VCaP (cell line): Measurements from ENCODE around the gene PPOX.

Experiments used
- H3K27ac ChIP-seq: fragments of 450-650 bp; 2 replicates; pipeline ENCODE4 v1.5.1; 2017
- CTCF ChIP-seq: fragments of 450-650 bp; conservative IDR thresholded peaks from 2 replicates; pipeline ENCODE4 v1.5.1; 2017; ENCODE audit warnings: mild to moderate bottlenecking, moderate library complexity

PPOX gene

DNA sequence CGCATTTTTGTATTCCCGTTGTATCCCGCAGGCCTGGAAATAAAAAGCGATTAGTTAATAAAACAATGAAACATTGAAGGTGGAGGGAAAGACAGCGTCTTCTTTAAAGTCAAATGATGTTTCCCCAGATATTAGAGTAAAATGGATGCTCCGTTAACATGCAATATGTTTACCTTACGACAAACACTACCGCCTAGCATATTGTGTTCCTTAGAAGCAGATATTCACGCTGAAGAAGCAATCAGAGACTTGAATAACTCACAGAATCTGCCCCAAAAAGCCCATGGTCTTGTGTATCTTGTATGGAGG is 11.7 kb downstream of the PPOX start:
- H3K27ac ChIP-seq: peak overlapping the region; percentile 74
- no peak; the same call in 1 of the 2 replicates for TF ChIP-seq CTCF

DNA sequence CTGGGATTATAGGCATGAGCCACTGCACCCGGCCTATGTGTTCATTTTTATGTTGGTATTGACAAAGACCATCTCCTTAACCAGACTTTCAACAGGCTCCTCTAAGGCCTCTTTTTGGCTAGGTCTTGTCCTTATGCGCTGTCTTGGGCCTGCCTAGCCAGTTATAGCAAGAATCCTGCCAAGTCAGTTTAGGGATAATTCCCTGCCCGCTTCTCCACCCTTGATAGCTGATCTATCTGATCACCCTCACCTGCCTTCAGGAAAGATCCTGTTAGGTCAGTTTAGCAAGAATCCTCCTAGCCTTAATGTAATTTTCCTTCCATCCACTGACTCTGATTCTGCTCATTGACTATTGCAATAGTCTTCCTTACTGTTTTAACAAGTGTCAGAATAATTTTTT is 13.5 kb downstream of the PPOX start:
- peak overlapping the region; percentile 20; the same call in 1 of the 2 replicates for H3K27ac ChIP-seq
- TF ChIP-seq CTCF: no peak

DNA sequence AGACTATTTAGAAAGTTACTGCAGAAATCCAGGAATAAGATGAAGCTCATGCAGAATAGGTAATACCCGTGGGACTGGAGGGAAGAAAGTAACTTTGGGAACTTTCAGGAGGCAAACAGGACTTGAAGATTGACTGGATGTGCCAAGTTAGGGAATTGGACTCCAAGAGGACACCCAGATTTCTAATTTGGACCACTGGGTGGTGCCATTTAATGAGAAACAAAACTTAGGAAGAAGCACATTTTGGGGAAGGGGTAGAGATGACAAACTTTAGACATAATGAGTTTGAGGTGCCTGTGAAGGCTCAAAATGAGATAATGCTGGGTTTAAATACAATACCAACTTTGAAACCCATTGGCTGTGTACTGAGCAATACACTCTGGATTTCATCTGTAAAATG is 14.4 kb downstream of the PPOX start:
- H3K27ac ChIP-seq: no peak overlapping the region
- peak; percentile 22 for TF ChIP-seq CTCF

DNA sequence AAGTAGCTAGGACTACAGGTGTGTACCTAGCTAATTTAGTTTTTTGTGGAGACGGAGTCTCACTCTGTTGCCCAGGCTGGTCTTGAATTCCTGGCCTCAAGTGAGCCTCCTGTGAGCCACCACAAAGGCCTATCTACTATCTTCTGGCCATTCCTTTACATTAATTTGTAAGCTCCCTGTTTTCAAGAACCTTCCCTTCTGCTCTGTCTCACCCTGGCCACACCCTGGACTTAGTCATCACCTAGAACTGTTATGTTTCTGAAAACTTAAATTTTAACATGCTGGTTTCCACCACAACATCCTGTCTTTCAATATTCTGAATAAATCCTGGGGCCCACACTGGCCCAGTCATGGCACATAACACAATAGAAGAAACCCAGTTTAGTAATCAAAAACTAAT is 16.0 kb downstream of the PPOX start:
- TF ChIP-seq CTCF: no peak
- no peak overlapping the region for H3K27ac ChIP-seq

- H3K27ac ChIP-seq: no peak overlapping the region
- no peak for TF ChIP-seq CTCF
These were observed 19.1 kb downstream of the PPOX start for GRCh38 chr1:161185282-161185682.

- TF ChIP-seq CTCF: no peak
- no peak overlapping the region for H3K27ac ChIP-seq
These were observed 19.6 kb downstream of the PPOX start for GRCh38 chr1:161185732-161186311.

- no peak overlapping the region for H3K27ac ChIP-seq
- no peak for TF ChIP-seq CTCF
These were observed 21.1 kb downstream of the PPOX start for GRCh38 chr1:161187311-161187710.
